Testis (tissue), 2 donors: ENCODE results near the gene SLC41A3.

Experiments
- POLR2A ChIP-seq: fragments of 450-650 bp; IDR thresholded peaks from one replicate; pipeline ENCODE4 v1.6.1; 2017; ENCODE audit warnings: antibody characterized with exemption, mild to moderate bottlenecking, moderate library complexity
- TF ChIP-seq, protein P1 (sequence below), 3 experiments: fragments of 450-650 bp in 2 of 3; fragments of 200-600 bp in 1 of 3; sonication (generic) in 1 of 3; IDR thresholded peaks; one replicate each; pipeline ENCODE4 v1.5.1; 2016 to 2019; ENCODE audit warnings: antibody characterized with exemption in 3 of 3, mild to moderate bottlenecking in 2 of 3, moderate library complexity in 1 of 3

GRCh38 chr3:125965505-125965904, 118.4 kb downstream of the SLC41A3 start:
- no peak for TF ChIP-seq POLR2A
- TF ChIP-seq, protein P1, sequence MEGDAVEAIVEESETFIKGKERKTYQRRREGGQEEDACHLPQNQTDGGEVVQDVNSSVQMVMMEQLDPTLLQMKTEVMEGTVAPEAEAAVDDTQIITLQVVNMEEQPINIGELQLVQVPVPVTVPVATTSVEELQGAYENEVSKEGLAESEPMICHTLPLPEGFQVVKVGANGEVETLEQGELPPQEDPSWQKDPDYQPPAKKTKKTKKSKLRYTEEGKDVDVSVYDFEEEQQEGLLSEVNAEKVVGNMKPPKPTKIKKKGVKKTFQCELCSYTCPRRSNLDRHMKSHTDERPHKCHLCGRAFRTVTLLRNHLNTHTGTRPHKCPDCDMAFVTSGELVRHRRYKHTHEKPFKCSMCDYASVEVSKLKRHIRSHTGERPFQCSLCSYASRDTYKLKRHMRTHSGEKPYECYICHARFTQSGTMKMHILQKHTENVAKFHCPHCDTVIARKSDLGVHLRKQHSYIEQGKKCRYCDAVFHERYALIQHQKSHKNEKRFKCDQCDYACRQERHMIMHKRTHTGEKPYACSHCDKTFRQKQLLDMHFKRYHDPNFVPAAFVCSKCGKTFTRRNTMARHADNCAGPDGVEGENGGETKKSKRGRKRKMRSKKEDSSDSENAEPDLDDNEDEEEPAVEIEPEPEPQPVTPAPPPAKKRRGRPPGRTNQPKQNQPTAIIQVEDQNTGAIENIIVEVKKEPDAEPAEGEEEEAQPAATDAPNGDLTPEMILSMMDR (IDR thresholded peaks at IDR 0.05), result no peak
